PFSK-1 (cell line): Measurements from ENCODE around the gene PRDX1.

Experiments
- FOXP2 ChIP-seq: optimal IDR thresholded peaks from 2 replicates; pipeline ENCODE3; 2011; ENCODE audit warnings: borderline replicate concordance, control low read depth, inconsistent platforms; ENCODE audit not compliant: insufficient read depth; ENCODE audit errors: extremely low read length, extremely low read depth
- POLR2AphosphoS5 ChIP-seq: IDR thresholded peaks from 2 replicates; pipeline ENCODE4 v1.6.1; 2012; ENCODE audit warnings: low read depth, mild to moderate bottlenecking, control low read depth, low read length, moderate library complexity
- REST ChIP-seq, 2 experiments: IDR thresholded peaks; 2 replicates each; pipeline versions ENCODE4 v1.6.1 to v1.8.0; 2011 to 2012; ENCODE audit warnings: low read depth in 2 of 2, low read length in 2 of 2, control low read depth in 1 of 2, inconsistent platforms in 1 of 2, mild to moderate bottlenecking in 1 of 2, moderate library complexity in 1 of 2; ENCODE audit not compliant: insufficient read depth in 1 of 2
- SIN3A ChIP-seq: IDR thresholded peaks from 2 replicates; pipeline ENCODE4 v1.6.1; 2012; ENCODE audit warnings: mild to moderate bottlenecking, low read length, moderate library complexity, borderline replicate concordance; ENCODE audit not compliant: insufficient read depth
- TAF1 ChIP-seq: IDR thresholded peaks from 2 replicates; pipeline ENCODE4 v1.6.1; 2012; ENCODE audit warnings: low read length, control low read depth, borderline replicate concordance; ENCODE audit not compliant: insufficient read depth

DNA sequence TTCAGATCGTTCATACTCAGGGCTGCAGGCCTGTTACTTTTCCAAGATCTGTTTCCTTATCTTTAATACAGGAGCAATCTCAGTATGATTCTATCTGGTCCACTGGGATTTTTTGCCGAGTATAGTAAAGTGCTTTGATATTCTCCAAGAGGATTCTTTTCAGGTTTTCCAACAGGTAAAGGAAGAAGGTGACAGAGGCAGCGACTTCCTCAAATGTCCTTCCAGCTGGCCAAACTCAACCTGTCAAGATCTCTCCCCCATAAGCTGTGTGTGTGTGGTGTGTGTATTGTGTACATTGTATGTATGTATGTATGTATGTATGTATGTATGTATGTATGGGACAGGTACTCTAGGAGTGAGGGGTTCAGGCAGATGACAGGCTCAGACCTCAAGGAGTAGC is 30.0 kb upstream of the PRDX1 start:
- no peak for TF ChIP-seq POLR2AphosphoS5
- TF ChIP-seq TAF1, result no peak
- no peak for TF ChIP-seq REST (IDR thresholded peaks at IDR 0.05; ENCODE audit: insufficient read depth in 1 of 2, low read depth in 2 of 2, low read length in 2 of 2)
- no peak for TF ChIP-seq SIN3A
- TF ChIP-seq FOXP2, result no peak
